Stimulated activated CD4-positive, alpha-beta T cell treated with anti-CD3 and anti-CD28 coated beads, Interleukin-4, amount 100 ng/mL, for 1 hour (primary cell): ENCODE data around the gene PRR12.

Experiments
- DNase-seq: peaks from one replicate; pipeline ENCODE4 v3.0.0-alpha.2; 2020

The PRR12 gene, protein sequence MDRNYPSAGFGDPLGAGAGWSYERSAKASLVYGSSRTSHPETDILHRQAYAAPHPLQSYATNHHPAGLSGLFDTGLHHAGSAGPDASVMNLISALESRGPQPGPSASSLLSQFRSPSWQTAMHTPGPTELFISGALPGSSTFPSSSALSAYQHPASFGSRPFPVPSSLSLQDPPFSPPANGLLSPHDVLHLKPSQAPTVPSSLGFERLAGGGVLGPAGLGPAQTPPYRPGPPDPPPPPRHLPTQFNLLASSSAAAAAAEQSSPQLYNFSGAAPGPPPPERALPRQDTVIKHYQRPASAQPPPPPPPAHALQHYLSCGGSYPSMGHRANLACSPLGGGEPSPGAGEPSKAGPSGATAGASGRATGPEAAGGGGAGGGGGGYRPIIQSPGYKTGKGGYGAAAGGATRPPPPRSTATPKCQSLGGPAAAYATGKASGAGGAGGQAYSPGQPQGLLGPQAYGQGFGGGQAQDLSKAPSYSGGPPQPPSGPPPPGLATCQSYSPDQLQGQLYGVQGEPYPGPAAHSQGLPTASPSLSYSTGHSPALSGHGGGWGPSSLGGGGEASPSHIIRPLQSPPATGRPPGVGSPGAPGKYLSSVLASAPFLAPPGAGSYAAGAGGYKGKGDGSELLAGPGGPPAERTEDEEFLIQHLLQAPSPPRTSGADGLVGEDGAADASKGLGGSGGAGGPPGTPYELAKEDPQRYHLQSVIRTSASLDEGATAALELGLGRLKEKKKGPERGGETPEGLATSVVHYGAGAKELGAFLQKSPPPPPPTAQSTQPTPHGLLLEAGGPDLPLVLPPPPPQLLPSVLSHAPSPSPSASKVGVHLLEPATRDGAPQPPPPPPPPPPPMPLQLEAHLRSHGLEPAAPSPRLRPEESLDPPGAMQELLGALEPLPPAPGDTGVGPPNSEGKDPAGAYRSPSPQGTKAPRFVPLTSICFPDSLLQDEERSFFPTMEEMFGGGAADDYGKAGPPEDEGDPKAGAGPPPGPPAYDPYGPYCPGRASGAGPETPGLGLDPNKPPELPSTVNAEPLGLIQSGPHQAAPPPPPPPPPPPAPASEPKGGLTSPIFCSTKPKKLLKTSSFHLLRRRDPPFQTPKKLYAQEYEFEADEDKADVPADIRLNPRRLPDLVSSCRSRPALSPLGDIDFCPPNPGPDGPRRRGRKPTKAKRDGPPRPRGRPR (N-terminal part only)

DNA sequence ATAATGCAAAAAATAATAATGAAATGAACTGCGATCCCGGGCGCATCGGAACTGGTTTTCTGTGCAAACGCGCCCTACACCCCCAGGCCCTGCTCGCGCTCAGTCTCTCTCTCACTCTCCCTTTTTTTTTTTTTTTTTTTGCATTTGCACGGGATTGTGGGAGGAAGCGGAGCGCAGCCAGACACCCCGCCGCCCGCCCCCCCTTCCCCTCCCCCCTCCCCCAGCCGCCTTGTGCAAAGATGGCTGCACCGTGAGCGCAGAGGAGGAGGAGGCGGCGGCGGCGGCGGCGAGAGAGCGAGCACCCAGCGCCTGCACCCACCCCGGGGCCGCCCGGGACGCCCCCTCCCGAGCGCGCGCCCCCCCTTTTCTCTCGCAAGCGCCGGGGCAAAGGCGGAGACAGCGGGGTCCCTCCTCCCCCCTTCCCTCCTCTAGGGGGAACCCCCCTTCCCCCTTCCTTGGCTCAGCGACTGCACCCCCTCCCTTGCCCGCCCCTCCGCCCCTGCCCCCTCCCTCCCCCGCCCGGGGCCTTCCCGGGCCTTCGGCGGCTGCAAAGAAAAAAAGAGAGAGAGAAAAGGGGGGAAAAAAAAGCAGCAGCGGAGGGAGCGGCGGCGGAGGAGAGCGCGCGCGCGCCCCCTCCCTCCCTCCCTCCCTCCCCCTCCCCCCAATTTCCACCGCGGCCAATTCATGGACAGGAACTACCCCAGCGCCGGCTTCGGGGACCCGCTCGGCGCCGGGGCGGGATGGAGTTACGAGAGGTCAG, at the start of gene PRR12:
TSS of gene PRR12 (plus strand) at position 212 of the 760 bp plus-strand sequence. CDS start at position 685, 473 bp downstream.
- DNase-seq: peak; percentile 73

DNA sequence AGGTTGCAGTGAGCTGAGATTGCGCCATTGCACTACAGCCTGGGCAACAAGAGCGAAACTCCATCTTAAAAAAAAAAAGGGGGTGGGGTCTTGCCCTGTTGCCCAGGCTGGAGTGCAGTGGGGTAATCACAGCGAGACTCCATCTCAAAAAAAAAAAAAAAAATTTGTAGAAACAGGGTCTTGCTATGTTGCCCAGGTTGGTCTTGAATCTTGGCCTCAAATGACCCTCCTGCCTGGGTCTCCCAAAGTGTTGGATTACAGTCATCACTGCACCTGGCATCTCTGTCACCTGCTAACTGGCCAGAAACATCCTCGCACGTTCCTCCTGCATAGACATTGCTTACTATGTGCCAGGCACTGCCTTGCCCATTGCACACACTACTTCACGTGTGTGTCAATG, 49.1 kb upstream of the PRR12 start:
- DNase-seq: no peak

DNA sequence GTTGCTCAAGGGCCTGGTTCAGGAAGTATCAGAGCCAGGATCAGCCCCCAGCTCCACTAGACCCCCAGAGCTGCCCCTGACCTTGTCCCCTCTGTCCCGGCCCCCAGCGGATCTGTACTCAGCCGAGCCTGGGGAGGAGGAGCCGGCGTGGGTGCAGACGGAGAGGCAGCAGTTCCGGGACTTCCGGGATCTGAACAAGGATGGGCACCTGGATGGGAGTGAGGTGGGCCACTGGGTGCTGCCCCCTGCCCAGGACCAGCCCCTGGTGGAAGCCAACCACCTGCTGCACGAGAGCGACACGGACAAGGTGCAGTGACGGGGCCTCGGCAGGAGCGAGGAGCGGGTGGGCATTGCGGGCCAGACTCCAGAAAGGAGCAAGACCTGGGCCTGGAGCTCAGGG, 48.5 kb upstream of the PRR12 start:
- no peak for DNase-seq

DNA sequence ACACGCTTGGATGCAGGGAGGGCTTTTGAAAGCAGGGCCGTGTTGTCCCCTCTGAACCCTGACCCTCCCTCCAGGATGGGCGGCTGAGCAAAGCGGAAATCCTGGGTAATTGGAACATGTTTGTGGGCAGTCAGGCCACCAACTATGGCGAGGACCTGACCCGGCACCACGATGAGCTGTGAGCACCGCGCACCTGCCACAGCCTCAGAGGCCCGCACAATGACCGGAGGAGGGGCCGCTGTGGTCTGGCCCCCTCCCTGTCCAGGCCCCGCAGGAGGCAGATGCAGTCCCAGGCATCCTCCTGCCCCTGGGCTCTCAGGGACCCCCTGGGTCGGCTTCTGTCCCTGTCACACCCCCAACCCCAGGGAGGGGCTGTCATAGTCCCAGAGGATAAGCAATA, 48.0 kb upstream of the PRR12 start:
- no peak for DNase-seq

DNA sequence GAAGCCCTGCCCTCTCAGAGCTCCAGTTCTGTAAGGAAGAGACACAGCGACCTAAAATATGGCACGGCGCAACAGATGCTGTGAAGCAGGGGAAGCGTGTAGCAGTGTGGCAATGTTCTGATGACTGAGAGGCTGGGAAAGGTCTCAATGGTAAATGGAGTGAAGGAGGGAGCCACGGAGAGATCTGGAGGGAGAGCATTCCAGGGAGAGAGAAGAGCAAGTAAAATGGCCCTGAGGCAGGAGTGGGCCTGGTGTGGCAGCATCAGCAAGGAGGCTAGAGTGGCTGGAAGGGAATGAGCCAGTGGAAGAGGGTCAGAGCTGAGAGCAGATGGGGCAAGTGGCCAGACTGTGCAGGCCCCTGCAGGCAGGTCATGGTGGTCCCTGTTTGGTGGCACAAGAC, 46.8 kb upstream of the PRR12 start:
- DNase-seq: no peak

DNA sequence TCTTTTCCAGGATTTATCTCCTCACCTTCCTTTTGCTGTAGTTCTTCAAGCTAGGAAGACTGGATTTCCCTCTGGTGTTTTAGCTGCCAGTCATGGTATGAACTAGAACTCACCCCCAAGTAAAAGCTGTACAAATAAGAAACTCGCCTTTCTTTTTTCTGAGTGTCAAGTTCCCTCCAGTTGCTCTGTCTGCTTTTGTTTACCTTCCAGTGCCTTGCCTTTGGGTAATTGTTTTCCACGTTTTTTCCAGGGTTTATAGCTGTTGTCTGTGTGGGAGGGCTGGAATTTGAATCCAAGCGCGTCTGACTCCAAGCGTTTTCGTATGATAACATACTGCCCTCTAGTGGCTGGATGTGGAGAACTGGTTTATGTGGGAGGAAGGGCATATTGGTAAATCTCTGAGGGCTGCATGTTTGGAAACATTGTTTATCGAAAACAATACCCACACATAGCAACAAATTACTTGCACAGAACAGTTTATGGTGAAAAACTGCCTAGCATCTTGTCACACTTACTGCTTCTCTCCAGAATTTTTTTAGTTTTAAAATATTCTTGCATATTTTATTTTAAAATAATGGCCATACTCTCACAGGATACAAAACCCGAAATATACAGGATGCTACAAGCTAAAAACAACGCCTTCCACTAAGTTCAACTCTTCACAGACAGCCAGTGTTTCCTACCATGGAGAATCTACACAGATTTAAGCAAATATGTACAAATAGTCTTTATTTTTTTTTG, 44.0 kb upstream of the PRR12 start:
- peak; percentile 33 for DNase-seq

DNA sequence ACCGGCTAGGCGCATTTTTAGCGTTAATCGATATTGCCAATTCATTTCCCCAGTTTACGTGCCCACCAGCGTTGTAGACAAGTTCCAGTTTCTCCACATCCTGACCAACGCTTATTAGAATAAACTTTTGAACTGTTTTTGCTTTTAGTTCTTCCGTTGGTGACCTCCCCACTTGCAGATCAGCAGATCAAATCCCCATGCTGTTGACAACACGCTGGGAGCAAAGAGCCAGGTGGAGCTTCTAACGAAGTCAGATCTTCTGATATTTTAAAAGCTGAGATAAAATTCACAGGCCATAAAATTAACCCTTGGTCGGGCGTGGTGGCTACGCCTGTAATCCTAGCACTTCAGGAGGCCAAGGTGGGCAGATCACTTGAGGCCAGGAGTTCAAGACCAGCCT, 41.9 kb upstream of the PRR12 start:
- no peak for DNase-seq

DNA sequence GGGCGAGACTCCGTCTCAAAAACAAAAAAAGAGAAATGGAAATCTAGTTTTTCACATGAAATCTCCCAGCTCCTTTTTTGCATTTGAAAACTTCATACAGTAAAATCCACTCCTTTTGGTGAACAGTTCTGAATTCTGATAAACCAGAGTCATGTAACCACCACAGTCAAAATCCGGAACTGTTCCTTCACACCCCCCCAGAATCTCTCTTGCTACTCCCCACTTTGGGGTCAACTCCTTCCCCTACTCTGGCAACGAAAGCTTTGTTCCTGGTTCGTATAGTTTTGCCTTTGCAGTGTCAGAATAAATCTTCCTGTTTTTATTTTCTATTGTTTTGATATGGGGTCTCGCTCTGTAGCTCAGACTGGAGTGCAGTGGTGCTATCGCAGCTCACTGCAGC, 39.5 kb upstream of the PRR12 start:
- no peak for DNase-seq

DNA sequence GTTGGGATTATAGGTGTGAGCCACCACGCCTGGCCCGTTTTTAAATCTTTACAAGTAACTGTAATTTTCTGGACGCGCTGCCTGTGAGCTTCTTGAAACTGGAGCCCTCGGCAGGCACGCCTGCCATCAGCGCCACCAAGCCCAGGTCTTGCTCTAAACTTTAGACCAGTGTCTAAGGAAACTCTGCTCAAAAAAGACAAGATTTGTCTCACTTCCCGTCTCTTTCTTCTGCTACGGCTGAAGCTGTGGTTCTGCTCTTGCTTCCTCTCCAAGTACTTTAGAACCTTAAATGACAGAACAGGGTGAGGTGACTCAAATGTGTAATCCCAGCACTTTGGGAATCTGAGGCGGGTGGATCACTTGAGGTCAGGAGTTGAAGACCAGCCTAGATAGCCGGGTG, 38.2 kb upstream of the PRR12 start:
- DNase-seq: no peak

DNA sequence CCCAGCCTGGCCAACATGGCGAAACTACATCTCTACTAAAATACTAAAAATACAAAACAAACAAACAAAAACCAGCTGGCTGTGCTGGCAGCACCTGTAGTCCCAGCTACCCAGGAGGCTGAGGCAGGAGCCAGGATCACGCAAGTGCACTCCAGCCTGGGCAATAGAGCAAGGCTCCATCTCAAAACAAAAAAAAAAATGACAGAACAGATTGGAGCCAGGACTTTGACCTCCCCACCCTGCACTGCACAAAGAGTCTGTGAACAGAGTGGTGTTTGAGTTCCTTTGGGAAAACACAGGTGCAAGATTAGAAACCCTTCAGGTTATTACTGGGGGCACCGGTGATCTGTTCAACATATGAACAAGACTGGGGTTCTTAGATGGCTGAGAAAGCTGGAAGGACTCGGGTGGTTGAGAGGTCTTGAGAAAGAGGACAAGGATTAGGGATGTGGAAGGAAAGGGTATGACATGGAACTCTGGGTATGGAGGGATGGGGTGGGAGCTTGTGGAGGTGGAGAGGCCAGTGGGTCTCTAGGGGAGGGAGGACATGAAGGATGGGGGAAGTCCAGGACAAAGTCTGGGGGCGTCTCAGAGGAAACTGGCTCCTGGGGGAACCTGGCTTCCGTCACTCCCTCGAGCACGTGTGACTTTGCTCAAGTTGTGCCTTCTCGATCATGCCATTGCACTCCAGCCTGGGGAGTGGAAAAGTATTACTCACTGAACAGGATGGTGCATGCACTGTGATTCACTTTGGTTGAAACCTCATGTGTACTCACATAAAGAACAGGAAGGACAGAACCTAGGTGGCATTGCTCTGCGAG, 37.3 kb upstream of the PRR12 start:
- peak; percentile 58 for DNase-seq

DNA sequence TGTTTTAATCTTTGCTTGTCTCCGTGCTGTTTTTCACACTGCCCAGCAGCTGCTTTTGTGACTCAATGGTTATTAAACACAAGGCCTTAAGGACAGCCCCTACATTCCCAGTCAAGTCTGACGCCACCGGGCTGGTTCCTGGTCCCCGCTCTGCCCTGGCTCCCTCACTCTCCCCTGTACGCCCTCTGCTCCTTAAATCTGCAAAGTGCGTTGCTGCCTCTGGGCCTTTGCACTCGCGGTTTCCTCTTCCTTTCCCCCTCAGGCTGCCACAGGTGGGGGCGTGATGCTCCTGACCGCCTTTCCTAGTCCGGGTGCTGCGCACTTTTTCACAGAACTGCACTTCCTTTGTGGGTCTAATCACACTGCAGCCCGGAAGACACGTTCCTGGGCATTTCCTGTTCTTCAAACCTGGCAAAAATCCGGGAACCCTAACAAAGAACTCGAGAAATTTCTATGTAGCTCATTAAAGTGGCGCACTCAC, 36.2 kb upstream of the PRR12 start:
- peak; percentile 29 for DNase-seq

DNA sequence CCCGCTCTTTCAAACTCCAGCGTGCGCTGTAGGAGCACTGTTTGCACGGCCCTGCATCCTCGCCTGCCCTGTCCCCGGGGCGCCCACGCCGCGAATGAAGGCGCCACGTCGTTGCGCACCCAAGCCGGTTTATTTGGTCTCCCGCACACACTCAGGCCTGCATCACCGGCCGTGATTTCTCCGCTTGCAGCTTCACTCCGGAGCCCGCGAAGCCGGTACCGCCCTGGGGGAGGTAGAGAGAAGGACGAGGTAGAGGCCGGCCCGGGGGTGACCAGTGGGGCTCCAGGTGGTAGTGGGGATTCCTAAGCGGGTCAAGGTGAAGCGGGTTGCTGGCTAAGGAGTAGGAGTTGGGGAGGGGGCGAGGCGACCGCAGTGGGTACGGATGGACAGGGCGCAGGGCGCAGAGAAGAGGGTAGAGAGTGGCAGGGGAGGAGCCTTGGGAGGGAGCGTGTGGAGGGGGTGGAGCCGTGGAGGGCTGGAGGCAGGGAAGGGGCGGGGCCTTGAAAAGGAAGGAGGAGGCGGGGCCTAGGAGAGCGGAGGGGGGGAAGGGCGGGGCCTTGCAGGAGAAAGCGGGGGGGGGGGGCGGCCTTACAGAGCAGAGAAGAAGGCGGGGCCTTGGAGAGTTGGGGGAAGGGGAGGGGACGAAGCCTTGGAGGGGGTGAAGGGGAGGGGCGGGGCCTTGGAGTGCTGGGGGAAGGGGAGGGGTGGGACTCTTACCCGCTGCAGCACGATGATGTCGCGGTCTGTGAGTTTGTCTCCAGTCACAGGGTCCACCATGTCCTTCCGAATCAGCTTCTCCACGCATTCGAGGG, 35.2 kb upstream of the PRR12 start:
- DNase-seq: peak; percentile 81

DNA sequence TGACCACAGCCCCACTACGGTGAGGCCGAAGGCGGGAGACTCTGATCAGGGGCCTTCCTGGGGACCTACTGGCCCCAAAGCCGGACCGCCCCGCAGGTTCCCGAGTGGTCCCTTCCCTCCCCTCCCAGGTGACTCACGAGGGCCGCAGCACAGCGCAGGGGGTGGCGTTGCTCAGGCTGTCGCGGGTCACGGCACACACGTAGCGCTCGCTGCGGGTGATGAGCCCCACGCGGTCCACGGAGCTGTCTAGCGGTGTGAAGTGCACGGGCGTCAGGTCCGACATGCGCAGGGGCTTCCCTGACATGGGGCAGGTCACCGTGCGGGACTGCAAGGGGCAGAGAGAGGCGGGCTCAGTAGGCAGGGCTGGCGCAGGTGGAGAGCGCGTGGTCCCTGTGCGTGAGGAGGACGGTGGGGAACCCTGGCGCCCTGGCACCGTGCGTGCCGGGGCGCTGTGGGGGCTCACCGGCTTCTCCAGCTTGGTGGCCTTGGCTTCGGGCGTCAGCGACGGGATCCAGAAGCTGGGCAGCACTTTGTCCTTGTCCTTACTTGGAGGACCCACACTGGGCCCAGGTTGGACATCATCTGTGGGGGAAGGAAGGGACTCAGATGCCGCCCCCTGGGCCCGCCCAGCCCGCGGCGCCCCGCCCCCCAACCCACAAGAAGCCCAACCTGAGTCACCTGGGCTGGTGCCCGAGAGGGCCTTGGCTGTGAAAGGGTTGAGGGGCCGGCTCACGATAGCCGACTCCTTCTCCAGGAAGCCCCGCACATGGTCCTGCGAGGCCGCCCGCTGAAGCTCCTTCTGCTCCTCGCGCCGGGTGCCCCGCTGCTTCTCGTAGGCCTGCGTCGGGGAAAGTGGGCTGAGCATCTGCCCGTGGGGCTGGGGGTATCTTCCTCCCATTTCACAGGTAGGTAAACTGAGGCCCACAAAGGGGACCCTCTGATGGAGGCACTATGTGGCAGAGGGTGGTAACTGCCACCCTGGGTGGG, 34.3 kb upstream of the PRR12 start:
- DNase-seq: peak; percentile 42

DNA sequence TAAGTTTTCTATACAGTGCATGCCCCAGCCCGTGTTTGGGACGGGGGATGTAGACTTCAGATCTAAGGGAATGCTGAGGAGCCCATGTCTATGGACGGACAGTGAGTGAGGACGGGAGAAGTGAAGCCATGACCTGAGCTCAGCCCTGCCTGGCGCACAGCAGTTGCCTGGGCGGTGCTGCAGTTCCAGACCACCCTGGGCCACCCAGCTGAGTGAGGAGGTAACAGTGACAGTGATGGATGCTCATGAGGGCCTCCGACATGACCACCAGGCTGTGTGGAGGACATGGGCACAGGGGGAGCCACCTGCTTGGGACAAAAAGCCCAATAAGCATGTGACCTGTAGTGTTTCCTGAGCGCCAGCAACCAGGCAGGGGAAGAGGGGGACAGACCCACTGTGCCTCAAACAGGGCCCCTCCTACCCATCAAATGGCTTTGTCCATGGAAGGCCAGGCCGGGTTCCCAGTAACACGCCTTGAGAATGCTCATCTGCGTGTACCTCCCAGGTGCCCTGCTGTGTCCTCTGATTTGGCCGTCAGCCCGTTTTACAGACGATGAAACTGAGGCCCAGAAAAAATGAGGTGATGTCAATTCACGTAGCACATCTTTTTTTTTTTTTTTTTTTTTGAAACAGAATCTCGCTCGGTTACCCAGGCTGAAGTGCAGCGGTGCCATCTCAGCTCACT, 33.2 kb upstream of the PRR12 start:
- DNase-seq: no peak

DNA sequence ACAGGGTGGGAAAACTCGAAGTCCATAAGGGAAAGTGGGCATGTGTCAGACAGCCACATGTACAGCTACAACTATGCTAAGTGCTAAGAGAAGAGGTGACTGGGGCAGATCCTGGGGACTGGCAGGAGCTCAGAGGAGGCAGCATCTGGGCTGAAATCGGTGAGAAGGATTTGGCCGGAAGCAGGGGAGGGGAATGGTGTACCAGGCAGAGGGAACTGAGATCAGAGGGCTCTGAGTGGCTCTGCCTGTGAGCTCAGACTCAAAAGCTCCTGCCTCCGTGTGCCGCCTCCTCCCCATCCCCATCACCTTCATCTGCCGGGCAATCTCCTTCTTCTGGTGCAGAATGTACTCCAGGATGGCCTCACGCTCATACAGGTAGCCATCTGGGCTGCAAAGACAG, 32.4 kb upstream of the PRR12 start:
- peak; percentile 29 for DNase-seq

DNA sequence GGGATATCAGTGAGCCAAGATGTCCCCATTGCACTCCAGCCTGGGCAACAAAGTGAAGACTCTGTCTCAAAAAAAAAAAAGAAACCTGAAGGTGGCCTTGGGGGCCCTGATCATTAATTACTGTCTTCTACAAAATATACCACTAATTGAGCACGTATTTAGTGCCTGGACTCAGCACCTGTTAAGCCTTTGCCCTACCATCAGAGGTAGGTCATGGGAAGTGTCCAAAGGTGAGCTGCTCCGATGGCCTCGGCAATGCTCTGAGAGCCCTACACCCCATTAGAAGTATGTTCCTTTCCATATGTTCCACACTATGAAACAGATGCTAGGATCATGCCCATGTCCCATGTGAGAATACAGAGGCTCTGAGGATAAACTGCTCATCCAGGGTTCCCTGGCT, 31.5 kb upstream of the PRR12 start:
- DNase-seq: no peak

DNA sequence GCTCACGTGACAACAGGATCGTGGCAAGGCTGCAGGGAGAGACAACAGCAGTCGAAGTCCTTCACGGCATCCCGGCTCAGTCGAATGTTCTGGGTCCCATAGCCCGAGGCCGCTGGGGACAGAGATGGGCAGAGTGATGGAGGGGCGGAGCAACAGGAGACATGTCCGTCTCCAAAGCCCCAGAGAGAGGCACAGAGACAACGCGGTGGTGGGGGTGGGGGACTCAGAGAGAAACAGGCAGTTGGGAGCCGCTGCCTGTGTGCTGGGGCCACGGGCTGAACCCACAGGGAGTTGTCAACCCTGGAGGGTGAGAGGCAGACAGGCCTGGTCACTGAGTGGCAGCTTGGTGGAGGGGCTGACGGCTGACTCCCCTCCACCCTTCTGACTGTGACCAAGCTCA, 31.1 kb upstream of the PRR12 start:
- peak; percentile 32 for DNase-seq

DNA sequence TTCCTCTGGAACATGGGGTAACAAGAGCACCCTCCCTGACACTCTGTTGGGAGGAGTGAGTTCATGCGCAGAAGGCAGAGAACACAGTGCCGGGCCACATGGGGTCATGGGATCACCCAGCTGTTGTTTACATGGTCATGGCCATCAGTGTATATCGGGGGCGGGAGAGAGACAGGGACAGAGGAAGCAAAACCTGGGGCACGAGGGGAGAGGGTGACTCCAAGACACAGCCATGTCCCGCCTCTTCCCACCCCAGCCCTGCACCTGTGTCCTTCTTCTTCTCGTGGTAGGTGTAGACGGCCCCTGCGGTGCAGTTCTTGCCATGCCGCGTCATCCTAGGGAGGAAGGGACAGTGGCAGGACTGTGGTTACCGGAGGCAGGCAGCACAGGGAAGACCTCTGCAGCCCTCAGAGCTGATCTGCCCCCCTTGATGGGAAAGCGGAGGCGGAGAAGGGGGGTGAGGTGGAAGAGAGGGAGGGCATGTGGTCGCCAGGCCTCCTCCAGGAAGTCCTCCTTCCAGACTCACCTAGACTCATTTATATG, 30.6 kb upstream of the PRR12 start:
- DNase-seq: peak; percentile 38
